Esophagus (tissue), 2 donors: ENCODE measurements around the gene DPP6. TPM values are rescaled to one million over a fixed set of nuclear protein-coding genes. Genes with fewer than 3 reads are reported as not detected.

Experiments
- H3K27ac ChIP-seq, 2 donors: one replicate each; pipeline ENCODE4 v1.5.1; 2013; ENCODE audit warnings: low read depth in 2 of 2, mild to moderate bottlenecking in 2 of 2, inconsistent platforms in 1 of 2, low read length in 1 of 2, moderate library complexity in 1 of 2
- H3K27me3 ChIP-seq, 2 donors: one replicate each; pipeline ENCODE4 v1.6.1; 2013; ENCODE audit warnings: low read length in 2 of 2, control low read depth in 1 of 2, mild to moderate bottlenecking in 1 of 2; ENCODE audit not compliant: insufficient read depth in 2 of 2, control insufficient read depth in 1 of 2
- H3K36me3 ChIP-seq, 2 donors: one replicate each; pipeline ENCODE4 v1.6.1; 2013; ENCODE audit warnings: low read length in 1 of 2; ENCODE audit not compliant: control insufficient read depth in 2 of 2, insufficient read depth in 2 of 2
- H3K4me1 ChIP-seq, 2 donors: one replicate each; pipeline ENCODE4 v1.6.1; 2013; ENCODE audit warnings: low read length in 1 of 2; ENCODE audit not compliant: control insufficient read depth in 2 of 2, insufficient read depth in 2 of 2
- H3K4me3 ChIP-seq, 2 donors: one replicate each; pipeline ENCODE4 v1.5.1; 2013; ENCODE audit warnings: low read length in 2 of 2, mild to moderate bottlenecking in 2 of 2, low read depth in 1 of 2, moderate library complexity in 1 of 2
- H3K9me3 ChIP-seq, 2 donors: one replicate each; pipeline ENCODE4 v1.6.1; 2013; ENCODE audit warnings: mild to moderate bottlenecking in 2 of 2, low read depth in 1 of 2, low read length in 1 of 2, moderate library complexity in 1 of 2; ENCODE audit not compliant: control insufficient read depth in 2 of 2, insufficient read depth in 1 of 2
- WGBS, 2 donors: extraction: QIAGEN DNeasy Blood & Tissue Kit; methylation state at CpG; one replicate each; pipeline ENCODE4 v1.1.7; 2013; 5-methylcytosine and 5-hydroxymethylcytosine counted together
- polyA plus RNA-seq, 2 donors: library from polyadenylated mRNA; stranded (reverse); fragments of 200-250 nt; gene quantifications; one replicate each; pipeline ENCODE4 v1.2.3, GENCODE V29; 2013
- donor health status: healthy with polysubstance abuse.
- donor health status: Bipolar disorder and iron deficiency.

Gene DPP6
- polyA plus RNA-seq, 2 donors = 0.24 to 0.60 TPM

GRCh38 chr7:154200241-154200640 lies 148.0 kb downstream of the DPP6 start:
- Histone ChIP-seq H3K27ac (no peak overlapping the region), H3K9me3 (peaks cover 8 to 12% of the 10 kb centered on the region in 2 donors), H3K27me3 (no peaks in the 10 kb centered on the region), H3K36me3 (no peaks in the 10 kb centered on the region), H3K4me1 (no peaks in the 10 kb centered on the region), H3K4me3 (no peak overlapping the region)
- 29 to 51% methylated on average over 7 of the region's 7 CpGs for WGBS, 2 donors

DNA sequence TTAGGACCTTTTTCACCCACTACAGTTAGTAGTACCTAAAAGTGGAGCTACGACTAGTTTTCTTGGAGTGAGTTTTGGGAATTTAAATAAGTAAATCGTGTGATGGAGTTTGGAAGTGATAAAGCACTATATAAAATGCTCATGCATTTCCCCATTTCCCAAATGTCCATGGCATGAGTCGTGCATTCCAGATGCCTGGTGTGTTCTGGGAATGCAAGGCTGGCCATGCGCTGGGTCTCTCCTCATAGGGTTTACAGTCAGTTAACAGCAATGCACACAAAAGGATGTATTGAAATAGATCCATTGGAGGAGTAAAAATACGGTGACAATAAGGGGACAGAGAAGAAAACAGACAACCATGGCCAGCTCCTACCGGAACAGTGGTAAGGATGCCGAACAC lies 149.8 kb downstream of the DPP6 start:
- peaks cover 8 to 12% of the 10 kb centered on the region in 2 donors for H3K9me3 ChIP-seq
- H3K36me3 ChIP-seq = no peaks in the 10 kb centered on the region
- no peaks in the 10 kb centered on the region for H3K4me1 ChIP-seq
- H3K27ac ChIP-seq = no peak overlapping the region
- H3K4me3 ChIP-seq = no peak overlapping the region
- no peaks in the 10 kb centered on the region for H3K27me3 ChIP-seq
- 75 to 80% methylated on average over 7 of the region's 7 CpGs for WGBS, 2 donors

DNA sequence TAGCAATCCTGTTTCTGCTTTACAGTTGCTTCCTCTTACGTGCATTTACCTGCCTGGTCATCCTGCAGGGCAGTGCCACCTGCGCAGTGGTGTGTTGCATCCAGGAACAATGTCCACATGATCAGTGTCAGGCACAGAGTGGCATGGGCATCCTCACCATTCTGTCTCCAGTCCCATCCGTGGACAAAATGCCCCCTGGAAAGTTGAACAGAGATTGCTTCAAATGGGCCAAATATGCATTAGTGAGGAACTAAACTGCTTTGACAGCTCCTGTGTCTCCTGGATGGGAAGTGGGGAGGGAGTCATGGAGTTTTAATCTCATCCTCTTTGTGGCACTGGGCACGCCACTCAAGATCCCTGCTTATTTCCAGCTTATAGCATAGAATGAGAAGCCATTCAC lies 151.8 kb downstream of the DPP6 start:
- WGBS, 2 donors = 71 to 82% methylated on average over 4 of the region's 4 CpGs
- H3K27me3 ChIP-seq = no peaks in the 10 kb centered on the region
- no peak overlapping the region for H3K27ac ChIP-seq
- peaks cover 8 to 12% of the 10 kb centered on the region in 2 donors for H3K9me3 ChIP-seq
- H3K36me3 ChIP-seq = no peaks in the 10 kb centered on the region
- no peaks in the 10 kb centered on the region for H3K4me1 ChIP-seq
- H3K4me3 ChIP-seq = no peak overlapping the region

DNA sequence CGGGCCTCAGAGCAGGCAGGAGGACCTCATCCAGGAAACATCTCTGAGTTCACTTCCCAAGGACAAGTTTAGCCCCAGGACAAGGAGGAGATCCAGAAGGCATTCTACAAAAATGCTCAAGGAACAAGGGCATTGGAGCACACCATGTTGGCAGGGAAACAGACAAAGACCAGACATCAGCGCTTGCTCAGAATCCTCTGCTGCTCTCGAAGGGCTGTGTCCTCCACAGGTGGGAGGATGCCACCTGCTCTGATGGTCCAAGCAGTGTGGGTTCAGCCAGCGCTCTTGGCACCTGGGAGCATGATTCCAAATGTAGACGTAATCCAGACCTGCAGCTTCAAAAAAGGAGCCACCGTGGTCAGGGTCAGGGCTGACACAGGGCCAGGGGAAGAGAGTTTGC lies 160.7 kb downstream of the DPP6 start:
- Histone ChIP-seq H3K36me3 (no peaks in the 10 kb centered on the region), H3K9me3 (peaks cover 5 to 7% of the 10 kb centered on the region in 2 donors), H3K27me3 (no peaks in the 10 kb centered on the region), H3K4me1 (no peaks in the 10 kb centered on the region), H3K27ac (no peak overlapping the region), H3K4me3 (no peak overlapping the region)
- WGBS, 2 donors = 73 to 76% methylated on average over 6 of the region's 6 CpGs

DNA sequence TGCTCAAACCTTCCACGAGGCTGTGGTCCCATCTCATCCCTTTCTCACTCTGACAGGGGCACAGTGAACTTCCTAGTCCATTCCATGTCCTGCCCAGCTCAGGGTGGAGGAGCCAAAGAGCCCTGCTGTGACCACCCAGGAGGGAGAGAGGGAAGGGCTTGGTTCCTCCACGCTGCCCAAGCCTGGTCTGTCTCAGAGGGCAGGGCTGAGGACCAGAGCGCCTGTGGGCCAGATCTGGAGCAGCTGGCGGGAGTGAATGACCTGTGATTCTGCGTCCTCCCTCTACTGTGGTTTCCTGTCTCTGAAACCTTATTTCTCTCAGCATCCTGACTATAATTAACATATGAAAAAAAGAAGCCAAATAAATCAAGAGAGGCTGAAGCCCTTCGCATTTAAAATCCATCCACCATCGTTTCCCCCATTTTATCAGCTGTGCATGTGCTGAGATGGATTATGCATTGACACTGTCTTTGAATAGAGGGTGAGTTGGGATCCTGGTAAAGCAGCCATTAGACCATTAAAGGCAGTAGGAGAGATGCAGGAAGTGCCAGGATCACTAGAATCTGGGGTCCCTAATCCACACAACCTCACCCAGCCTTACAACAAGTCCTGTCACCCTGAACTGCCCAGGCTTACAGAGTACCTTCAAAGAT lies 165.6 kb downstream of the DPP6 start:
- whole genome bisulfite sequencing, 2 donors = 59 to 62% methylated on average over 7 of the region's 7 CpGs
- Histone ChIP-seq H3K36me3 (no peaks in the 10 kb centered on the region), H3K9me3 (peaks cover 5 to 7% of the 10 kb centered on the region in 2 donors), H3K27me3 (no peaks in the 10 kb centered on the region), H3K4me3 (no peak overlapping the region), H3K4me1 (no peaks in the 10 kb centered on the region), H3K27ac (no peak overlapping the region)

DNA sequence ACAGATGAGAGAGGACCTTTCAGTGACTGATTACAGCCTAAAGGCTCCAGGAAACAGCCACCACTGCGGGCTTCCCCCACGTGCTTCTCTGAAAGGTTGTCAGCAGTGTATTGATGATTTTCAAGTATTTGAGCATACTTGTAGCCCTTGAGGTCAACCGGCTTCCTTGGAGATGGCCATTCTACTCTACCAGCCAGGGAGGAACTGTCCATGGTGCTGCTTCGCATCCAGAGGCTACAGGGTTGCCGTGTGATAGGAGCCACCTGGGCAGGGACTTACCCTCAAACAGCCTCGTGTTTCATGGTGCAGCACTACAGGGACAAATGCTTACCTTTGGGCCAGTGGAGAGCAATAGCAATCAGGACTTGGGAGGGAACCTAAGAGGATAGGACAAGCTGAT lies 179.5 kb downstream of the DPP6 start:
- no peak overlapping the region for H3K27ac ChIP-seq
- H3K27me3 ChIP-seq = no peaks in the 10 kb centered on the region
- H3K4me1 ChIP-seq = no peaks in the 10 kb centered on the region
- WGBS, 2 donors = 31 to 33% methylated on average over 6 of the region's 6 CpGs
- no peaks in the 10 kb centered on the region for H3K36me3 ChIP-seq
- H3K4me3 ChIP-seq = no peak overlapping the region
- H3K9me3 ChIP-seq = peaks cover 0 to 10% of the 10 kb centered on the region in 2 donors

DNA sequence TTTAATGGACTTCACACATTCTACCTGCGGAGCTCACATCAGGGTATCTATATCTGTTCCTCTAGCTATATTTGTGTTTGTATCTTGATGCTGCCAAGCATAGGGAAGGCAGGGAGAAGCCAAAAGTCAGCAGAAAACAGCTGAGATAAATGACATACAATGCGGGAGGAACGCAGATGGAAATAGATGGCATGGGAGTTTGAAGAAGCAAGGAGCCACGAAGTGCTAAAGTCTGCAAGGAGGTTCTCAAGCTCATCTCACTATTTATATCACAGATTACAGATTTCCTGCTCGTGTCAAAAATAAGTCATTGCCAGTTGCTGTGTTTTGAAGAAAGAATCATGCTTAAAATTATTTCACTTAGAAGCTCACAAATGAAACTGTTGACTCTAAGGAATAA lies 180.5 kb downstream of the DPP6 start:
- H3K36me3 ChIP-seq = no peaks in the 10 kb centered on the region
- no peaks in the 10 kb centered on the region for H3K27me3 ChIP-seq
- WGBS, 2 donors = 72 to 76% methylated on average over 5 of the region's 5 CpGs
- no peak overlapping the region for H3K27ac ChIP-seq
- no peak overlapping the region for H3K4me3 ChIP-seq
- no peaks in the 10 kb centered on the region for H3K4me1 ChIP-seq
- peaks cover 0 to 11% of the 10 kb centered on the region in 2 donors for H3K9me3 ChIP-seq

DNA sequence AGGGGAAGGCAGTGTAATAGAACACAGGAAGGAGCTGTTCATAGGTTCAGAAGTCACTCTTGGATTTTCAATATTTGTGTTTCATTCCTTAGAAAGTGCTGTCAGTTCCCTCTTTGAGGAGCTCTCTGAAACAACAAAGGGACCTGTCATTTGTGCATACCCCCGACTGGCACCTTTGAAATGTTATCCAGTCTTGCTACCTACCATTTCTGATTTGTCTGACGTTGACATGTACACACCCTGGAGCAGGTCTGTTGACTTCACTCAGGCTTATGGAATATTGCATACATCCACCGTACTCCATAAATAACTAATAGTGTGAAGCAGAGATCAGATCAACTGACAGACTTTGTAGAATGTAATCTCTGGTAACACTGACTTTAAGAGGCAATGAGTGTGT lies 189.8 kb downstream of the DPP6 start:
- WGBS, 2 donors = 70 to 75% methylated on average over 3 of the region's 3 CpGs
- Histone ChIP-seq H3K27me3 (no peaks in the 10 kb centered on the region), H3K9me3 (peaks cover 0 to 8% of the 10 kb centered on the region in 2 donors), H3K27ac (no peak overlapping the region), H3K4me1 (no peaks in the 10 kb centered on the region), H3K36me3 (no peaks in the 10 kb centered on the region), H3K4me3 (no peak overlapping the region)

GRCh38 chr7:154242709-154243108 lies 190.5 kb downstream of the DPP6 start:
- Histone ChIP-seq H3K27me3 (no peaks in the 10 kb centered on the region), H3K4me3 (no peak overlapping the region), H3K4me1 (no peaks in the 10 kb centered on the region), H3K27ac (no peak overlapping the region), H3K9me3 (peaks cover 0 to 7% of the 10 kb centered on the region in 2 donors), H3K36me3 (no peaks in the 10 kb centered on the region)

DNA sequence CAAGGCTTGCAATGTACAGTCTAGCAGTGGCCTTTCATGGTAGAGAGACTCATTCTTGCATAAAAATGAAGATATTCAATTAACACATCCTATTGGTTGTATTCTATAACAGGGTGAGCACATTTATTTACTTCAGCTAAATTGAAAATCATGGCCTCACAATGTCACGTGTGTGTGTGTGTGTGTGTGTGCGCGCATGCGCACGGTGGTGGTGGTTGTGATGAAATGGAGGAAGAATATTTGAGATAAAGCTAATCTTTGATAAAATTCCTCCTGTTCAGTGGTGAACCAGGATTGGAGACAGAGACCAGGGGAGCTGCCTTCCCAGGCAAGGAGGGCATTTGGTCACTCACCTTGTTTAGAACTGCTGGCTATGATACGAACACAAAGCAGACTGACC lies 199.8 kb downstream of the DPP6 start:
- WGBS, 2 donors = 74 to 85% methylated on average over 6 of the region's 6 CpGs

More for the DNA sequence above, 199.8 kb downstream of the DPP6 start:
- Histone ChIP-seq H3K36me3 (no peaks in the 10 kb centered on the region), H3K4me3 (no peak overlapping the region), H3K9me3 (peaks cover 2% of the 10 kb centered on the region in 2 donors), H3K27ac (no peak overlapping the region), H3K27me3 (no peaks in the 10 kb centered on the region), H3K4me1 (no peaks in the 10 kb centered on the region)
